SK-N-SH treated with all-trans-retinoic acid at 6 μM for 48 hours (cell line): ENCODE results near the gene NEU4.

Experiments used
- CSDC2 ChIP-seq: fragments of 250-450 bp; sonication (Bioruptor Pico); IDR thresholded peaks from 2 replicates; pipeline ENCODE4 v1.5.0; 2020; ENCODE audit warnings: mild to moderate bottlenecking, moderate library complexity
- GLIS3 ChIP-seq: fragments of 250-450 bp; sonication (Bioruptor Pico); IDR thresholded peaks from 2 replicates; pipeline ENCODE4 v1.5.0; 2020; ENCODE audit warnings: mild to moderate bottlenecking, moderate library complexity
- OSR1 ChIP-seq: fragments of 250-450 bp; sonication (Bioruptor Pico); IDR thresholded peaks from 2 replicates; pipeline ENCODE4 v1.8.0; 2022; ENCODE audit warnings: moderate library complexity, mild to moderate bottlenecking, inconsistent platforms
- PATZ1 ChIP-seq: fragments of 250-450 bp; sonication (Bioruptor Pico); IDR thresholded peaks from 2 replicates; pipeline ENCODE4 v1.8.0; 2020; ENCODE audit warnings: mild to moderate bottlenecking, moderate library complexity, borderline replicate concordance
- POU6F1 ChIP-seq: fragments of 250-450 bp; sonication (Bioruptor Pico); IDR thresholded peaks from 2 replicates; pipeline ENCODE4 v1.8.0; 2021; ENCODE audit warnings: low read depth, mild to moderate bottlenecking, moderate library complexity, borderline replicate concordance
- ZFP3 ChIP-seq: fragments of 250-450 bp; sonication (Bioruptor Pico); IDR thresholded peaks from 2 replicates; pipeline ENCODE4 v1.5.0; 2020; ENCODE audit warnings: mild to moderate bottlenecking, moderate library complexity
- ZNF565 ChIP-seq: fragments of 450-650 bp; formaldehyde crosslinking; conservative IDR thresholded peaks from 2 replicates; pipeline ENCODE4 v1.5.0; 2020; ENCODE audit warnings: low read depth, mild to moderate bottlenecking, moderate library complexity
- TF ChIP-seq, protein P1 (sequence below): fragments of 250-450 bp; sonication (Bioruptor Pico); IDR thresholded peaks from 2 replicates; pipeline ENCODE4 v1.5.1; 2020; ENCODE audit warnings: low read depth, mild to moderate bottlenecking, moderate library complexity

GRCh38 chr2:241849616-241850543 lies 40.9 kb downstream of the NEU4 start:
- TF ChIP-seq, protein P1, sequence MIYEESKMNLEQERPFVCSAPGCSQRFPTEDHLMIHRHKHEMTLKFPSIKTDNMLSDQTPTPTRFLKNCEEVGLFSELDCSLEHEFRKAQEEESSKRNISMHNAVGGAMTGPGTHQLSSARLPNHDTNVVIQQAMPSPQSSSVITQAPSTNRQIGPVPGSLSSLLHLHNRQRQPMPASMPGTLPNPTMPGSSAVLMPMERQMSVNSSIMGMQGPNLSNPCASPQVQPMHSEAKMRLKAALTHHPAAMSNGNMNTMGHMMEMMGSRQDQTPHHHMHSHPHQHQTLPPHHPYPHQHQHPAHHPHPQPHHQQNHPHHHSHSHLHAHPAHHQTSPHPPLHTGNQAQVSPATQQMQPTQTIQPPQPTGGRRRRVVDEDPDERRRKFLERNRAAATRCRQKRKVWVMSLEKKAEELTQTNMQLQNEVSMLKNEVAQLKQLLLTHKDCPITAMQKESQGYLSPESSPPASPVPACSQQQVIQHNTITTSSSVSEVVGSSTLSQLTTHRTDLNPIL = no peak
- TF ChIP-seq PATZ1 (CRISPR knock-in tag) = no peak
- TF ChIP-seq CSDC2 (CRISPR knock-in tag) = no peak
- TF ChIP-seq ZNF565 = no peak
- no peak for TF ChIP-seq GLIS3 (CRISPR knock-in tag)
- TF ChIP-seq POU6F1 = no peak
- TF ChIP-seq ZFP3 (CRISPR knock-in tag) = no peak
- no peak for TF ChIP-seq OSR1 (CRISPR knock-in tag)
